COLO668 (cell line): ENCODE results near the gene BBLN.
"Not testable (repeated sequence)": the region's sequence is repeated elsewhere in the genome, so short reads cannot be mapped to it uniquely, and the experiment has no call there.

Experiments used
- DNase-seq: peaks from one replicate; lab custom pipeline; 2025; ENCODE audit not compliant: unreplicated experiment; lab: John Stamatoyannopoulos, UW

The BBLN gene, protein sequence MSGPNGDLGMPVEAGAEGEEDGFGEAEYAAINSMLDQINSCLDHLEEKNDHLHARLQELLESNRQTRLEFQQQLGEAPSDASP

DNA sequence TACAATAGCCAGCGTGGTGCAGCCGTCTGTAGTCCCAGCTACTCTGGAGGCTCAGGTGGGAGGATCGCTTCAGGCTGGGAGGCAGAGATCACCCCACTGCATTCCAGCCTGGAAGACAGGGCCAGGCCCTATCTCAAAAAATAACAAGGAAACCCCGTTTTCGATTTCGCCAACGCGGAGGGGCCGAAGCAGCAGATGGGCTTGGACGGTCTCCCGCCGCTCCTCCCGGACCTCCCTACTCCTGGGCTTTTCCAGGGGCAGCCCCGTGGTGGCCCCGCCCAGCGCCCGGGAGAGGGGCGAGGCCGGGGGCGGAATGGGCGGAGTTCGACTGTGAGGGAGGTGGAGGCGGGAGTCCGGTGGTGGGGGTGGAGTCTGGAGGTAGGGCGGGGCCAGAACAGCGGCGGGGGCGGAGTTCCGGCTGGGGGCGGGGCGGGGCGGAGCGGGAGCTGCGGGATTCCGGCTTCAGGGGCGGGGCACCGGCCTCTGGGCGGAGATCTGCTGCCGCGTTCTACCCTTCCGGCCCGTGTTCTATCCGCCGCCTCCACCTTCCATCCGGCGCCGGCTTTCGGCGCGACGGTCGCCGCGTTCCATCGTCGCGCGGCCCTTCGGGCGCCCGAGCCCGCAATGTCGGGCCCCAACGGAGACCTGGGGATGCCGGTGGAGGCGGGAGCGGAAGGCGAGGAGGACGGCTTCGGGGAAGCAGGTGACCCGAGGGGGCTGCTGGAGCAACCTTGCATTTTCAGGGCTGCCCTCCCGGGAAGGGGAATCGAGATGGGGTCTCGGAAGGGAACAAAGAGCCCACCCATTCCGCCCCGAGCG lies at the start of gene BBLN:
Gene BBLN (plus strand): TSS at position 482 of the 819 bp plus-strand sequence. CDS start 143 bp downstream, at position 625.
- DNase-seq = peak; percentile 96

DNA sequence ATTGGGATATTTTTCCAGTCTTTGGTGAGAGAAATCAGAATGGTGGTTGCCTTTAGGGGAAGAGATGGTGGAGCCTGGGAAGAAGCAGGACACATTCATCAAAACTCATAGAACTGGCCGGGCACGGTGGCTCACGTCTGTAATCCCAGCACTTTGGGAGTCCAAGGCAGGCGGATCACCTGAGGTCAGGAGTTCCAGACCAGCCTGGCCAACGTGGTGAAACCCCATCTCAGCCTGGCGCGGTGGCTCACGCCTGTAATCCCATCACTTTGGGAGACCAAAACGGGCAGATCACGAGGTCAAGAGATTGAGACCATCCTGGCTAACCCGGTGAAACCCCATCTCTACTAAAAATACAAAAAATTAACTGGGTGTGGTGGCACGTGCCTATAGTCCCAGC lies 48.3 kb upstream of the BBLN start:
- DNase-seq = not testable (repeated sequence)

DNA sequence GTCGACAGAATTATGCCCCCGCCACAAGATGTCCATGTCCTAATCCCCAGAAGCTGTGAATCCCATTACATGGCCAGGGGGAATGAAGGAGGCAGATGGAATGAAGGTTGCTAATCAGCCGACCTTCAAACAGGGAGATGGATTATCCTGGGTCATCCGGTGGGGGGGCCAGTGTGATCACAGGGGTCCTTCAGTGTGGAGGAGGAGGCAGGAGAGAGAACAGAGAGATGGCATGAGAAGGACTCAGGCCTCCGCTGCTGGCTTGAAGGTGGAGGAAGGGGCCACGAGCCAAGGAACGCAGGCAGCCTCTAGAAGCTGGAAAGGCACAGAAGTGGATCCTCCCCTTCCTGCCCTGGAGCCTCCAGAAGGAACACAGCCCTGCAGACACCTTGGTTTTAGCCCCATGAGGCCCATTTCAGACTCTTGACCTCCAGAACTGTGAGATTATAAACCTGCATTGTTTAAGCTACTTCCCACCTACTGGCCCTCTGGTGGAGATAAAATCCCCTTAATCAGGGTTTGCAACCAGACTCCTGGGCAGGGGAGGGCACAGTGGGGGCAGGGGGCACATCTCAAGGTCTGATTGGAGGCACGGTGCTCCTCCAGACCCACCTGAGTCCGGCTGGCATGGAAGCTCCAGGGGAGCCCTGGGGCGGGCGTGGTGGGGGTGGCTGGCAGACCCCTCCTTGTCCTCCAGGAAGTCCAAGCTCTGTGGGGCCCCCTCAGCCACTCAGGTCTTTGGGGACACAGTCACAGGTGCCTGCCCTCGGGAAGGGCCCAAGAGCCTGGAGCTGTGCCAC lies 46.3 kb upstream of the BBLN start:
- no peak for DNase-seq

DNA sequence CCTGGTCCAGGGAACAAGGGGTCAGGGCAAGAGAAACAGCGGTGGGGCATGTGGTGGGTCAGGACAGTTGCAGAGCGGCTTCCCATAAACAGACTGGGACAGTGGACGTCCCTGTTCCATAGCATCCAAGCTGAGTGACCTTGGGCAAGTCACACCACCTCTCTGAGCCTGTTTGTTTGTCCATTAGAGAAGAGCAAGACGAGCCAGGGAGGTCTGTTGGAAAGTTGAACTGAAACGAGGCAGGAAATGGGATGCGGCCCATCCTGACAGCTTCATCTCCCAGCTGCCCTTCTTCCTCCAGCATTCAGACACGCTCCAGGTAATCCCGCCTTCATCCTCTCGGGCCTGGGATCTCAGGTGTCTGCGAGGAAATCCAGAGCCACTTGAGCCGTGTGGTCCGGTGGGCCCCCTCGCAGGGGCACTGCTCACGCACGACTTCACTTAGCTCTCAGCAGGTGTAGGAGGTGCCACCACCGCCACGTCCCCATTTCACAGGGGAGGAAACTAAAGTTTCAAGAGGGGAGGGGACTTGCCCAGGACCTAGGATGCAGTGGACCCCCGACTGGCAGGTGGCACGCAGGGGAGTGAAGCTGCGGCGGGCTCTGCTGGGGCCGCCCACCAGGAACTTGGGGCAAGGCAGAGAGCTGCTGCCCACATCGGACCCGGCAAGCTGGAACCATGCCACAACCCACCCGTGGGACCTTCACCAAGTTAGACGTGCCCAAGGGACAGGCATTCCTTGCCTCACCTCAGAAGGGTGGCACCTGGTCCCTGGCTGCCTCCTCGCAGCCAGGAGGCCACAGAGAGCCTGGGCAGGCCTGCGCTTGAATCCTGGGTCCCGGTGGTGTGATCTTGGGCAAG lies 45.5 kb upstream of the BBLN start:
- DNase-seq = peak; percentile 51

DNA sequence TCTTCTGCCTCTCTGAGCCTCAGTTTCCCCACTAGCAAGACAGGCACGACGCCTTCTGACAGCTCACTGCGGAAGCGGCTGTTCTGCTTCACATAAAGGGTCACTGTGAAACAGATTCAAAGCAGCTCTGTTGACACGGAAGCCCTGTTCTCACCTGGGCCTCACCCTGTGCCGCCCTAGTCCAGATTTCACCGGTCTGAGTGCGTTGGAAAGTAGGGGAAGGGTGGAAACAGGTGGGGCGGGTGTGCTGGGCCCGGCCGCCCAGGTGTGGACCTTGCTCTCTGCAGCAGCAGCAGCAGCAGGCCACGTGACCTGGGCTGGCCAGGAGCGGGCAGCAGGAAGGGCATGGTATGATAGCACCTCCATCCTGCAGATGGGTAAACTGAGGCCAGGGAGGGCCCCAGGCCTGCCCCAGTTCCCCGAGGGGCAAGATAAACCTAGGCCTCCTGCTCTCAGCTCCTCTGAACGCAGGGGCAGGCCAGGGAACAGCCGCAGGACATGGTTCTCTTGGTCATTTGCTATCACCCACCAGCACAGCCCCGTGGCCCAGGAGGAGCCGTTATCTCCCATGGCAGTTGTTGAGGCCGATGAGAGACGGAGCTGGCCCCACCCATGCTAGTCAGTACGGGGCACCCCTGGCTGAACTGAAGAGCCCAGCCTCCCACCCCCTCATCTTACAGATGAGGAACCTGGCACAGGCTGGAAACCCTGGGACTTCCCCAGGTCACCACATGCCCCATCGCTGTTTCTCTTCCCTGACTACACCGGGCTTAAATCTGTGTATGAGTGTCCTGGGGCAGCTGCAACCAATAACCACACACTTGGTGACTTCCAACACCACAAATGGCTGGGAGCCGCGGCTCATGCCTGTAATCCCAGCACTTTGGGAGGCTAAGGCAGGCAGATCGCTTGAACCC lies 44.6 kb upstream of the BBLN start:
- peak; percentile 95 for DNase-seq

DNA sequence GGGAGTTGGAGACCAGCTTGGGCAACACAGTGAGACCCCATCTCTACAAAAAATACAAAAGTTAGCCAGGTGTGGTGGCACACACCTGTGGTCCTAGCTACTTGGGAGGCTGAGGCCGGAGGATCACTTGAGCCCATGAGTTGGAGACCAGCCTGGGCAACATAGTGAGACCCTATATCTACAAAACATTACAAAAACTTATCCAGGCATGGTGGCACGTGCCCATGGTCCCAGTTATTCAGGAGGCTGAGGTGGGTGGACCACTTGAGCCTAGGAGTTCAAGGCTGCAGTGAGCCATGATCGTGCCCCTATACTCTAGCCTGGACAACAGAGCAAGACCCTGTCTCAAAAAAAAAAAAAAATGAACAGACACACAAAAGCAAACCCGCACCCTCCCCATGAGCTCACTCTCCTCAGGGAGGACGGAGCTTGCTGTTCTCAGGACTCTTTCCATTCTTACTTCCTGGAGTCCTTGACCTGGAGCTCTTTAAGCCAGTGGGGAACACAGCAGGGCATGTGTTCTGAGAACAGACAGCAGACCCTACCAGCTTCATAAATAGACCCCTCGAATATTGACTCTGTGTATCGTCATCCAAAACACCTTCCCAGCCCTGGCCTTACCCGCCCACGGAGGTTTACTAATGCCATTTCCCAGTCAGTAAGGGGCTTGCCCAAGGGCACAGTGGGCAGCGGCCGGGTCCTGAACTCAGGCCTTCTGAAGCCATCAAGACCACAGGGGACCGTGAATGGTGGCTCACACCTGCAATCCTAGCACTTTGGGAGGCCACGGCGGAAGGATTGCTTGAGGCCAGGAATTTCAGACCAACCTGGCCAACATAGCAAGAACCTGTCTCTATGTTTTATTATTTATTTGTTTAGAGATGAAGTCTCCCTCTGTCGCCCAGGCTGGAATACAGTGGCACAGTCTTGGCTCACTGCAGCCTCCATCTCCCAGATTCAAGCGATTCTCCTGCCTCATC lies 43.7 kb upstream of the BBLN start:
- no peak for DNase-seq

DNA sequence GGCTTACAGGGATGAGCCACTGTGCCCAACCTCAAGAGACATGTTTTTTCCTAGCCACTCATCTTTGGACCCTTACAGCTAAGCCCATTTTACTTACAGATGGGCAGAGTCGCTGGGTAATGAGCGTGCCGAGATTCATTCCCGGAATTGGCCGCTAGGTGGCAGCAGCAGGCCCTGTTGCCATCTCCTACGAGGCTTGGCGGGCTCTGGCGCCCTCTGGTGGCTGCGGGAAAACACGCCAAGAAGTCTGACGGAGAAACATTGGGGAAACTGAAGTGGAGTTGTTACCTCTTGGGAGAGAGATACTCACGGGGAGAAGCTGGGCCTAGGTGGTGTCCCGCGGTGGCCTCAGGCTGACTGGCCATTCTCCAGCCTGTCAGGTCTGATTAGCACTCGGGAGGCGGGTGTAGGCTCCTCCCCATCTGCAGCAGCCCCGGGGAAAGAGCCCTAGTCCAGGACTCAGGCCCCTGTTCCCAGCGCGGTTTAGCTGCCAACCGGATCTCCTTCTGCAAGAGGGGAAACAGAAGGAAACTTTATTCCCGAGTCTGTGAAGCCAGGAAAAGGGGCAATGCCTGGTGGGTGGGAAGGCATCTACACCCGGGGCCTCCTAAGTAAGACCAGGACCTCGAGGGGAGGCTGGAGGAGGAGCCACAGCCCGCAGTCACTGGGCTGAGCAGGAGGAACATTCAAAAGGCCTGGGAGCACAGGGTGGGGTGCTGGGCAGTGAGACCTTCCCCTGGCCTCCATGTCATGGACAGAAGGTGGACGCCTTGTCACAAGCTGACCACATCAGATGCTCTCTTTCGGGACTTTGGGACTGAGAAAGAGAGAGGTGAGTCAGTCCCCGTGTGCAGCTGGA lies 42.2 kb upstream of the BBLN start:
- peak; percentile 92 for DNase-seq

DNA sequence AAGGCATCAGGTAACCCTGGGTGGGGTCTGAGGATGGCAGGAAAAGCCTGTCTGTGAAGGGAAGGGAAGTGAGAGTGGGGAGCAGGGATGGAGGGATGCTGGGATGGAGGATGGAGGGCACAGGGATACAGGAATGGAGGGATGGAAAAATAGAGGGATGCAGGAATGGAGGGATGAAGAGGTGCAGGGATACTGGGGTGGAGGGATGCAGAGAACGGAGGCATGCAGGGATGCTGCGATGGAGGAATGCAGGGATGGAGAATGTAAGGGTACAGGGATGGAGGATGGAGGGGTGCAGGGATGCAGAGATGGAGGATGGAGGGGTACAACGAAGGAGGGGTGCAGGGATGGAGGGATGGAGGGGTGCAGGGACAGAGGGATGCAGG lies 41.6 kb upstream of the BBLN start:
- no peak for DNase-seq

DNA sequence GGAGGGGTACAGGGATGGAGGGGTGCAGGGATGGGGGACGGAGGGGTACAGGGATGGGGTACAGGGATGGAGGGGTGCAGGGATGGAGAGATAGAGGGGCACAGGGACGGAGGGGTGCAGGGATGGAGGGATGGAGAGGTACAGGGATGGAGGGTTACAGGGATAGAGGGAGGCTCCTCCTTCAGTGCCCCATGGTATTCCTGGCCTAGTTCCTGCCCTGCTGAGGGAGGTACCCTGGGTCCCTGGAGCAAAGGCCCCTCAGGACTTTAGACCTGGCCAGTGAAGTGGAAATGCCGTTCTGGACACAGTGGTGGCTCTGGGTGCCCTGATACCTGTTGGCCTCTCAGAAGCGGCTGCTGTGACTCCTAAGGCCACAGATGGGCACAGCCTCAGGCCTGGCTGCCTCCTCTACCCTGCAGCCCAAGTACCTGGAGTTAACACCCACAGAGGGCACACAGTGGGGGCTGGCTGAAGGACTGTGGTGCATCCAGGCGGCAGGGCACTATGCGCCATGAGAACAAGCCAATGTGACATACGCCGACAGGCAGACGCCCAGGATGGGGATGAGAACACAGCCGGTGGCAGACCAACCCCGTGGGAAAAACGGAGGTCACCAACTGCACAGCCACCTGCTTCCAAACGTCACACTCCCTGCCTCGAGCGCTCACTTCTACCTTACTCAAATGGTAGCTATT lies 40.9 kb upstream of the BBLN start:
- no peak for DNase-seq

DNA sequence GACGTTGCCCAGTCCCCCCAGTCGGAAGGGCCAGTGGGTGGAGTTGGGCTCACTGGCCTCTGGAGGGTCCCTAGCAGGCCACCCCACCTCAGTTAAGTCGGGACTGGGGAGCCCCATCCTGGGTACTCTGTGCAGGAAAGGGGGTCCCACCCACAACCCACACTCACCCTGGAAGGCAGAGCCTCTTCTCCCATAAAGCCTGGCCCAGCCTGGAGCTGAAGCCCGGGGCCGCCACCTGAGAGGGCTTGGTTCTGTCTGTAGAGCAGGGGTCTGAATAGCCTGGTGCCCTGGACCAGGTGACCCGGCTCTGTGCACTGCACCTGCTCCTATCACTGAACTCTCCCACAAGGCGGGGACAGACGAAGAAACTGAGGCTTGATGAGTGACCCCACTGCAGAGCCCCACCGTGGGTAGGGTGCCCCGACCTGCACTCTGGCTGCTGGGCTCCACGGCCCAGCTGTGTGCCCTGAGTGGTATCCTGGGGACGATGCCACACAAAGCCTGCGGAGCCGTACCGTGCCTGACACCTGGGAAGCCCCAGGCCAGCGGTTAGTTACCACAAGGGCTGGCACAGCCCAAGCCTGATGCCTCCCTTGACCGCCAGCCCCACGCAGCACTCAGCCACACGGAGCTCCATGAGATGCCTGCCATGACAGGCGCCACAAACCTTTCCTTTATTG lies 39.9 kb upstream of the BBLN start:
- DNase-seq = no peak

DNA sequence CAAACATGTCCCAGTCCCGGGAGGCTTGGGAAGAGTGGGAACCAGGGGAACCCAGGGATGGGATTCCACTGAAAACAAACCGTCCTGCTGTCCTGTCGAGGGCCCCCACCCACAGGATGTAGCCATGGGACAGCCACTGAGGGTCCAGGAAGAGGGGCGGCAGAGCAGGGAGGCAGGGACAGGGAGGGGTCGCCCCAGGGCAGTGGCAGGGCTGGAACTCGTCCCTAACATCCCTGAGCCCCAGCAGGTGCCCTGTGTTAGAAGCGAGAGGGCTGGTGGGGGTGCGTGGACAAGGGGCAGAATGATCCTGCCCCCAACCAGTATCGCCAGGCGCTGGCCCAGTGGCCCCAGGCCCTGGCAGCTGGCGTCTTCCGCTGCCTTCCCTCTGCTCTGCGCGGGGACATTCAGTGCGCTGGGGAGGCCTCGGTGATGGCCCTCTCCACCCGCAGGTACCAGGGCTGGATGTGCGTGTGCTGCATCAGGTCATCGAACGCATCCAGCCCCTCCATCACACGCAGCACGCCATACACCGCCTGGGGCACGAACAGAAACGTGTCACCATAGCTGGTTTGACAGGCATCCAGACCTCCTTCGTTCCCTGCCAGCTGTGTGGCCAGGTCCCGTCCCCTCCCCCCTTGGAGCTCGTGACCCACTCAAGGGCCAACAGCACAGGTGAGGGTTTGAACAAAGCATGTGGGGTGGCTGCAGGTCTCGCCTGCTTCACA lies 39.2 kb upstream of the BBLN start:
- DNase-seq = no peak

DNA sequence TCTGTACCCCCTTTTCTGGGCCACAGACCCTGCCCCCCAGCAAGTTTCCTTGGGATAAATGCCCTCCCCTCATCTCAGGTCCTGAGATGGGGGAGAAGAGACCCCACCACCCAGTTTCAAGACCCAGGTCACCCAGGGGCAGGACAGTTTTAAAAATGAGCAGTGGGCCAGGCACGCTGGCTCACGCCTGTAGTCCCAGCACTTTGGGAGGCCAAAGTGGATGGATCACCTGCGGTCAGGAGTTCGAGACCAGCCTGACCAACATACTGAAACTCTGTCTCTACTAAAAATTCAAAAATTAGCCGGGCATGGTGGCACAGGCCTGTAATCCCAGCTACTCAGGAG lies 38.6 kb upstream of the BBLN start:
- DNase-seq = no peak

DNA sequence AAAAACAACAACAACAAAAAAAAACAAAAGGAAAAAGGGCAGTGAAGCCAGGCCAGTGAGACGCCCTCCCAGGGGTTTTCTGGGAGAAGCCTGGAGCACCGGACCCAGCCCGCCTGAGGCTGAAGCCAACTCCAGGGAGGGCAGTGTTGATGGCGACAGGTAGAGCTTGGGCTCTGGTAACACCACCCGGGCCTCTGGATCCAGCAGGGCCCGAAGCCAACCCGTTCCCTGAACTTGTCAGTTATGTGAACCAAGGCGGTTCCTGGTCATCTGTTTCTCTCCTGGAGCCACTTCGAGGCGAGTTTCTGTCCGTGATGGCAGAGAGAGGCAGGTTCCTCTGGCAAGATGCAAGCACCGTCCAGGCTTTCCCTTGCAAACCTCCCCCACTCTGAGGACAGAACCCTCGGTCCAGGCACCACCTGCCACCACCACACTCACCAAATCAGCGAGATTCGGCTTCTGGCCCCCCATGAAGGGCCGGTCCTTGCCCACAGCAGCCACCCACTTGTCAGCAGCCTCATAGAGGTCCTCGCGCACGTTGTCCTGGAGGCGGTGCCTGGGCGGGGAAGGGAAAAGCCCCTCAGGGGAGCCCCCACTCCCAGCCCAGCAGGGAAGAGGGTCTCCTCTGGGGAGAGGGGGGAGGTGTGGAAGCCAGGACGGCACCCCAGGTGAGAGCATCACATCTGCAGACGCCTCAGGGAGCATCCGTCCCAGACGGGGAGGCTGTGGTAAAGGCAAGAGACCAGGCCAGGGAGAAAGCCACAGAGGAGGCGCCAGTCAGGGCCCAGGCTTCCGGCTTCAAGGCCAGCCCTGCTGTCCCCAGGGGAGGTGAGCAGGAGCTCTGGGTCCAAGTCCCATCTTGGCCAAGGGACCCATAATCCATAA lies 37.9 kb upstream of the BBLN start:
- no peak for DNase-seq

DNA sequence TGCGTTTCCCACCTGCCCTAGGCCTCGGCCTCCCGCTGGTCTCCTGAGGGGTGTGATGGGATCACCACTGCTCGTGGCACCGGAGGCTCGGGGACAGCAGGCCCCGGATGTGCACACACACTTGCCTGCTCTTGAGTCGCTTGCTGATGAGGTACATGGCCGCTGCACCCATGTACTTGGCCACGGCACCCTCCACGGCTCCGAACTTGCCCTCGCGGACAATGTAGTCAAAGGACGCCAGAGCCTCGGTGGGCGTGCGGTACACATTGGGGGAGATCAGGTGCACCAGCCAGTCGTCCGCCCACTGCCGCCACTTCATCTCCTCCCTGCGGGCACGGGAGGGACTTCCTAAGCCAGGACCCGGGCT lies 37.3 kb upstream of the BBLN start:
- DNase-seq = no peak

DNA sequence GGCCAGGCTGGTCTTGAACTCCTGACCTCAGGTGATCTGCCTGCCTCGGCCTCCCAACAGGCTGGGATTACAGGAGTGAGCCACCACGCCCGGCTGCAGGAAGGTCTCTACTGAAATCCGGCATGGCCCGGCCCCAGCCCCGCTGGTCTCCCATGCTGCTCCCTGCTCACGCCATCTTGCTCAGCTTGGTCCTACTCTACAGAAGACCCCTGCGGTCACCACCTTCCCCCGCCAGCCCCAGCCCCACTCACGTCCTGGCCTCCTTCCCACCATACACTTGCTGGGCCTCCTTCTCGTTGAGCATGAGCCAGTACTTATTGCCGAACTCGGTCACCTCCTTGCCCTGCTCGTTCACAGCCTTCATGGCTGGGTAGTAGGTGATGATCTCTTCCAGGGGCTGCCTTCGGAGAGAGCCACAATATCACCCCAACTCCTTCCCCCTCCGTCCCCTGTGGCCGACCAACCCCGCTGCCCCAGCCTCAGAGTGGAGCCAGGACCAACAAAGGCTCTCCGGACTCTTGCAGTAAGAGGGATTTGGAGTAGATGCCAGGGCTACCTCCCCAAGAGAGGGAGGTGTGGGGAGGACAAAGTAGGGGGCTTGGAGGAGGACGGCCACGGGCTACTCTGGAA lies 36.5 kb upstream of the BBLN start:
- DNase-seq = no peak
